ENCODE data around the gene DPP6.
"Not testable (repeated sequence)": the region's sequence is repeated elsewhere in the genome, so short reads cannot be mapped to it uniquely, and the experiment has no call there.

Gene DPP6

GRCh38 chr7:154934353-154934952 lies 882.3 kb downstream of the DPP6 start:
- DNase-seq (ENCODE audit: low read depth): not testable (repeated sequence)

- DNase-seq (ENCODE audit: low read depth): no peak
Observed at GRCh38 chr7:154937837-154938236, 885.6 kb downstream of the DPP6 start.

- DNase-seq (ENCODE audit: low read depth): no peak
Observed at GRCh38 chr7:154942691-154943090, 890.5 kb downstream of the DPP6 start.
